Lower leg skin (tissue), 4 donors: ENCODE data around the gene ERC1. TPM values are rescaled to one million over a fixed set of nuclear protein-coding genes. Genes with fewer than 3 reads are reported as not detected.
"Not testable (repeated sequence)": the region's sequence is repeated elsewhere in the genome, so short reads cannot be mapped to it uniquely, and the experiment has no call there.

Source experiments
- DNase-seq, 2 donors: peaks; one replicate each; pipeline ENCODE4 v3.0.0-alpha.2; 2019; ENCODE audit warnings: low spot score in 2 of 2
- H3K4me3 ChIP-seq: fragments of 200-600 bp; sonication (generic); 2 replicates; pipeline ENCODE4 v1.5.1; 2017; ENCODE audit warnings: mild to moderate bottlenecking, low read depth; ENCODE audit not compliant: poor library complexity, severe bottlenecking
- CTCF ChIP-seq, 3 donors: fragments of 450-650 bp; IDR thresholded peaks; one replicate each; pipeline ENCODE4 v1.5.1; 2016; ENCODE audit warnings: antibody characterized with exemption in 3 of 3, mild to moderate bottlenecking in 3 of 3, moderate library complexity in 2 of 3
- POLR2A ChIP-seq, 2 donors: fragments of 450-650 bp; IDR thresholded peaks; one replicate each; pipeline ENCODE4 v1.6.1; 2016 to 2017; ENCODE audit warnings: antibody characterized with exemption in 2 of 2, mild to moderate bottlenecking in 1 of 2, moderate library complexity in 1 of 2
- WGBS, 2 donors: methylation state at CpG; one replicate each; pipeline ENCODE4 v1.1.5; 2018; 5-methylcytosine and 5-hydroxymethylcytosine counted together
- intact Hi-C: fragments of 100-400 bp; cut with DNase I; formaldehyde crosslinking; loops from one replicate; pipeline ENCODE4 v1.15.0; 2023; ENCODE audit warnings: low total_unique reads
- total RNA-seq, 4 donors: library from RNA; depleted of rRNA; stranded (reverse); fragments of >200 nt; gene quantifications; one replicate each; pipeline ENCODE4 v1.1.0, GENCODE V29; 2016

The ERC1 gene
- total RNA-seq, 4 donors from 2014 or later: 22.1 to 42.7 (median 29.7) TPM

GRCh38 chr12:1350055-1350933 is 359.3 kb downstream of the ERC1 start:
- TF ChIP-seq CTCF (IDR thresholded peaks at IDR 0.05): no peak
- TF ChIP-seq POLR2A (IDR thresholded peaks at IDR 0.05): no peak
- intact Hi-C loops: no loop called here
- 69 to 71% methylated on average over 6 of the region's 6 CpGs for WGBS, 2 donors
- no peak overlapping the region for H3K4me3 ChIP-seq
- DNase-seq: no peak

GRCh38 chr12:1350934-1351240 is 359.9 kb downstream of the ERC1 start:
- no peak overlapping the region for H3K4me3 ChIP-seq
- WGBS, 2 donors: 90 to 93% methylated on average over 1 of the region's 1 CpG
- intact Hi-C loops: no loop called here
- DNase-seq: no peak
- no peak for TF ChIP-seq CTCF (IDR thresholded peaks at IDR 0.05)
- no peak for TF ChIP-seq POLR2A (IDR thresholded peaks at IDR 0.05)

GRCh38 chr12:1351926-1352325 is 360.9 kb downstream of the ERC1 start:
- H3K4me3 ChIP-seq: no peak overlapping the region
- WGBS, 2 donors: 92 to 93% methylated on average over 2 of the region's 2 CpGs
- DNase-seq: no peak
- no peak for TF ChIP-seq POLR2A (IDR thresholded peaks at IDR 0.05)
- TF ChIP-seq CTCF (IDR thresholded peaks at IDR 0.05): no peak
- intact Hi-C loops: no loop called here

- TF ChIP-seq CTCF (IDR thresholded peaks at IDR 0.05) (no peak), POLR2A (IDR thresholded peaks at IDR 0.05) (no peak)
- WGBS, 2 donors: 92 to 94% methylated on average over 2 of the region's 2 CpGs
- no peak for DNase-seq
- intact Hi-C loops: no loop called here
- H3K4me3 ChIP-seq: no peak overlapping the region
Measured at GRCh38 chr12:1353451-1353850, 362.4 kb downstream of the ERC1 start.

GRCh38 chr12:1355396-1355795 is 364.4 kb downstream of the ERC1 start:
- no peak for DNase-seq
- no peak for TF ChIP-seq POLR2A (IDR thresholded peaks at IDR 0.05)
- TF ChIP-seq CTCF (IDR thresholded peaks at IDR 0.05): no peak
- intact Hi-C loops: no loop called here
- 92 to 93% methylated on average over 4 of the region's 4 CpGs for WGBS, 2 donors
- no peak overlapping the region for H3K4me3 ChIP-seq

GRCh38 chr12:1355871-1356270 is 364.8 kb downstream of the ERC1 start:
- WGBS, 2 donors: 92 to 95% methylated on average over 6 of the region's 6 CpGs
- DNase-seq, H3K4me3 ChIP-seq, intact Hi-C loops: not testable (repeated sequence)
